ENCODE measurements around the gene DNAJB1.

DNA sequence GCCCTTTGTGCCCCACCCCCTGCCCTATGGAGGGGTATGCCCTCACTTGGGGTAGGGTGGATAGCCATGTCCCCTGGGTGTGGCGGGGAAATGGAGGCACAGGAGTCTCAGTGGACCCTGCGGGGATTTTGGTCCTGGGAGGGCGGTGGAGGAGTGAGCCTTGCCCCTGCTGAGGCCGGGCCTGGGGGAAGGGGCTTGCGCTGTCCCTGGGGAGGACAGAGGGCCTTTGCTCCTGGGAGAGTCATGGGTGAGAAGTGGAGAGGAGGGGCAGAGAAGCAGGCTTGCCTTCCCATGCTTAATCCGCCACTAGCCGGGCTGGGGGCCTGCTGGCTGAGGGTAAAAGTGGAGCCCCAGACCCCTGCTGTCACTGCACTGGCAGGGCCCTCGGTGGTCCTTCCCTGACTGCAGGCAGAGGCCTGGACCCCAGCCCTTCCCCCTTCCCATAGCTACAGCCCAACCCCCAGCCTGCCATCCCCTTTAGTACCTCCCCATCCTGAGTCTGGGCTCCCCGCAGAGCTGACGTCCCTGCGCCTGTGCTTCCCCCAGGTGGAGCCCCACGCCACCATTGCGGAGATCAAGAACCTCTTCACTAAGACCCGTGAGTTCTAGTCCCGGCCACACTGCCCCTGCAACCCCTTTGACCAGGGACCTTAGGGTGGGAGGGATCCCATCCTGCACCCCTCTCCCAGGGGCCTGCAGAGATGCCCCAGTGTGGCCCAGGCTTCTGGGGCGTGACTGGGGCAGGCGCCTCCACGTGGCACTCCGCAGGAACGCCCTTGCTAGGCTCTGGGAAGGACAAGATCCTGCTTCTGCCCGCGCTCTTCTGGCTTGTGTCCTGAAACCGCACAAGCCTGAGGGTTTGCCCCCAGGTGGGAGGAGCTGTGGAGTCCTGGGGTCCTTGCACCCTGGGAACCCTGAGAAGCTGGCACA lies 44.7 kb upstream of the DNAJB1 start:
- no peak for TF ChIP-seq EZH2phosphoT487 (IDR thresholded peaks at IDR 0.05; ENCODE audit: borderline replicate concordance)
- TF ChIP-seq, protein P1, sequence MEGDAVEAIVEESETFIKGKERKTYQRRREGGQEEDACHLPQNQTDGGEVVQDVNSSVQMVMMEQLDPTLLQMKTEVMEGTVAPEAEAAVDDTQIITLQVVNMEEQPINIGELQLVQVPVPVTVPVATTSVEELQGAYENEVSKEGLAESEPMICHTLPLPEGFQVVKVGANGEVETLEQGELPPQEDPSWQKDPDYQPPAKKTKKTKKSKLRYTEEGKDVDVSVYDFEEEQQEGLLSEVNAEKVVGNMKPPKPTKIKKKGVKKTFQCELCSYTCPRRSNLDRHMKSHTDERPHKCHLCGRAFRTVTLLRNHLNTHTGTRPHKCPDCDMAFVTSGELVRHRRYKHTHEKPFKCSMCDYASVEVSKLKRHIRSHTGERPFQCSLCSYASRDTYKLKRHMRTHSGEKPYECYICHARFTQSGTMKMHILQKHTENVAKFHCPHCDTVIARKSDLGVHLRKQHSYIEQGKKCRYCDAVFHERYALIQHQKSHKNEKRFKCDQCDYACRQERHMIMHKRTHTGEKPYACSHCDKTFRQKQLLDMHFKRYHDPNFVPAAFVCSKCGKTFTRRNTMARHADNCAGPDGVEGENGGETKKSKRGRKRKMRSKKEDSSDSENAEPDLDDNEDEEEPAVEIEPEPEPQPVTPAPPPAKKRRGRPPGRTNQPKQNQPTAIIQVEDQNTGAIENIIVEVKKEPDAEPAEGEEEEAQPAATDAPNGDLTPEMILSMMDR (conservative IDR thresholded peaks at IDR 0.05; ENCODE audit: low read length) = no peak

Measured in Loucy (cell line).